ENCODE measurements around the gene DDIT3.

- TF ChIP-seq CTCF (IDR thresholded peaks at IDR 0.05; ENCODE audit: low read length) (no peak), EZH2 (IDR thresholded peaks at IDR 0.05; ENCODE audit: borderline replicate concordance, low read length) (no peak)
These were observed 10.3 kb upstream of the DDIT3 start for GRCh38 chr12:57530396-57531142.
